ENCODE results near the gene DTNBP1.

DNA sequence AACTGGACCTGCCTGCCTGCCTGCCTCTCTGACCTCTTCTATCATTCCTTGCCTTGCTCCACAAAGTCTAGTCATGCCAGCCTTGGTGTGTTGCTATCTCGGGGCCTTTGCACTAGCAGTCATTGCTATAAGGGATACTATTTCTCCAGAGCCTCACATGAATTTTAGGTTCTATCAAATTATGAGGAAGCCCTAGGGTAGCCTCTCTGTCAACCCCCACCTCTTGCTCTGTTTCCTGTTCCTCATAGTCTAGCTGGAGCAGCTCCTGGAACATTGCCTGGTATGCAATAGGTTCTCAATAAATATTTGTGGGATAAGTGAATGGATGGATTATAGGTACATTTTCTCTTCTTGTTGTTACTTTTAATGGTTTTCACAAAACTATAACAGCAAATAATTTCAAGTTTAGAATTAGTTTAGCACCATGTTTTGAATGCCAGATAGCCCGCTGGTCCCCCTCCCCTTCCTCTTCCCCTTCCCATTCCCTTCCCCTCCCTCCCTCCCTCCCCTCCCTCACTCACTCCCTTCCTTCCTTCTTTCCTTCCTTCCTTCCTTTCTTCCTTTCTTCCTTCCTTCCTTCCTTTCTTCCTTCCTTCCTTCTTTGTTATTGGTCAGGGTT lies 46.9 kb upstream of the DTNBP1 start:
- TF ChIP-seq, protein P1, sequence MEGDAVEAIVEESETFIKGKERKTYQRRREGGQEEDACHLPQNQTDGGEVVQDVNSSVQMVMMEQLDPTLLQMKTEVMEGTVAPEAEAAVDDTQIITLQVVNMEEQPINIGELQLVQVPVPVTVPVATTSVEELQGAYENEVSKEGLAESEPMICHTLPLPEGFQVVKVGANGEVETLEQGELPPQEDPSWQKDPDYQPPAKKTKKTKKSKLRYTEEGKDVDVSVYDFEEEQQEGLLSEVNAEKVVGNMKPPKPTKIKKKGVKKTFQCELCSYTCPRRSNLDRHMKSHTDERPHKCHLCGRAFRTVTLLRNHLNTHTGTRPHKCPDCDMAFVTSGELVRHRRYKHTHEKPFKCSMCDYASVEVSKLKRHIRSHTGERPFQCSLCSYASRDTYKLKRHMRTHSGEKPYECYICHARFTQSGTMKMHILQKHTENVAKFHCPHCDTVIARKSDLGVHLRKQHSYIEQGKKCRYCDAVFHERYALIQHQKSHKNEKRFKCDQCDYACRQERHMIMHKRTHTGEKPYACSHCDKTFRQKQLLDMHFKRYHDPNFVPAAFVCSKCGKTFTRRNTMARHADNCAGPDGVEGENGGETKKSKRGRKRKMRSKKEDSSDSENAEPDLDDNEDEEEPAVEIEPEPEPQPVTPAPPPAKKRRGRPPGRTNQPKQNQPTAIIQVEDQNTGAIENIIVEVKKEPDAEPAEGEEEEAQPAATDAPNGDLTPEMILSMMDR (IDR thresholded peaks at IDR 0.05), result no peak
- TF ChIP-seq POLR2A (IDR thresholded peaks at IDR 0.05) (no peak), POLR2AphosphoS5 (IDR thresholded peaks at IDR 0.05) (no peak)

All from prostate gland (tissue), 2 donors.